Tibial artery (tissue), 4 donors: ENCODE data around the gene C4A.

ENCODE experiments used
- DNase-seq, 2 donors: peaks; one replicate each; pipeline ENCODE4 v3.0.0-alpha.2; 2019
- H3K27ac ChIP-seq, 2 donors: fragments of 200-600 bp; sonication (generic) in 1 of 2; 1 replicate in 1 of 2; 2 replicates in 1 of 2; pipeline ENCODE4 v1.5.1; 2018 to 2019; ENCODE audit warnings: mild to moderate bottlenecking in 1 of 2
- H3K27me3 ChIP-seq, 2 donors: fragments of 200-600 bp; sonication (generic) in 1 of 2; one replicate each; pipeline versions ENCODE4 v1.5.1 to v1.6.0; 2016 to 2019
- H3K36me3 ChIP-seq, 3 donors: fragments of 200-600 bp; sonication (generic) in 2 of 3; one replicate each; pipeline ENCODE4 v1.5.1; 2016 to 2019; ENCODE audit warnings: mild to moderate bottlenecking in 2 of 3
- H3K4me1 ChIP-seq, 4 donors: fragments of 200-600 bp; sonication (generic) in 2 of 4; 1 replicate in 3 of 4; 2 replicates in 1 of 4; pipeline ENCODE4 v1.5.1; 2016 to 2019
- H3K4me3 ChIP-seq, 2 donors: fragments of 200-600 bp; sonication (generic) in 1 of 2; 1 replicate in 1 of 2; 2 replicates in 1 of 2; pipeline ENCODE4 v1.5.1; 2018 to 2019; ENCODE audit warnings: mild to moderate bottlenecking in 2 of 2
- H3K9me3 ChIP-seq, 3 donors: fragments of 200-600 bp; sonication (generic) in 1 of 3; one replicate each; pipeline ENCODE4 v1.5.1; 2016 to 2019
- CTCF ChIP-seq, 2 experiments: fragments of 200-600 bp in 1 of 2; fragments of 450-650 bp in 1 of 2; IDR thresholded peaks; one replicate each; pipeline ENCODE4 v1.5.1; 2017 to 2019; ENCODE audit warnings: antibody characterized with exemption in 2 of 2, mild to moderate bottlenecking in 1 of 2, moderate library complexity in 1 of 2
- intact Hi-C: fragments of 100-400 bp; cut with DNase I; formaldehyde crosslinking; loops from one replicate; pipeline ENCODE4 v1.15.0; 2023; ENCODE audit warnings: low total_unique reads

C4A gene

GRCh38 chr6:32050562-32050961, 68.7 kb downstream of the C4A start:
- Histone ChIP-seq H3K27ac (no peak overlapping the region), H3K4me3 (no peak overlapping the region), H3K4me1 (peaks cover 0 to 27% (median 20%) of the 10 kb centered on the region in 4 donors), H3K27me3 (no peaks in the 10 kb centered on the region), H3K36me3 (peaks cover 0 to 32% (median 23%) of the 10 kb centered on the region in 3 donors), H3K9me3 (no peaks in the 10 kb centered on the region)
- no peak for TF ChIP-seq CTCF (IDR thresholded peaks at IDR 0.05)
- no peak for DNase-seq
- intact Hi-C loops, result no loop called here
